ENCODE measurements around the gene LMNTD2. TPM values are rescaled to one million over a fixed set of nuclear protein-coding genes. Genes with fewer than 3 reads are reported as not detected.

The LMNTD2 gene
- total RNA-seq, 1 donor from 2014 or later: 1.1 TPM

- intact Hi-C loops (cut with micrococcal nuclease): loop anchor here (1.0 to 5.0 kb wide), 8 partner anchors 17 to 261 kb away; partner anchors contain the start of genes DEAF1, LMNTD2, RASSF7 and RNH1
Observed at GRCh38 chr11:535519-536454, 24.8 kb downstream of the LMNTD2 start, which contains the start of gene HRAS. Gene HRAS (minus strand): TSS chr11:535576.

DNA sequence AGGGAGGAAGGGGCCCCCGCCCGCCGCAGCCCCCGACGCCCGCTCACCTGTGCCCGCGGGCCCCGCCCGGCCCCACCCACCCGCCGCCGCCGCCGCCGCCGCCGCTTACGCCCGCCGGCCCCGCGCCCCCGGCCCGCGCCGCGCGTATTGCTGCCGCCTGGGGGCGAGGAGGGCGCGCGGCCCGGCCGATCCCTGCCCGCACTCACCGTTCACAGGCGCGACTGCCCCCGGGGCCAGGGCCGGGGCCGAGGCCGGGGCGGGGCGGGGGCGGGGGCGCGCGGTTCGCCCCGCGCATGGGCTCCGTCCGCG is 25.4 kb downstream of the LMNTD2 start:
- intact Hi-C loops (cut with micrococcal nuclease): loop anchor here (1.0 to 5.0 kb wide), 8 partner anchors 16 to 262 kb away; partner anchors contain the start of genes DEAF1, LMNTD2, RASSF7 and RNH1

DNA sequence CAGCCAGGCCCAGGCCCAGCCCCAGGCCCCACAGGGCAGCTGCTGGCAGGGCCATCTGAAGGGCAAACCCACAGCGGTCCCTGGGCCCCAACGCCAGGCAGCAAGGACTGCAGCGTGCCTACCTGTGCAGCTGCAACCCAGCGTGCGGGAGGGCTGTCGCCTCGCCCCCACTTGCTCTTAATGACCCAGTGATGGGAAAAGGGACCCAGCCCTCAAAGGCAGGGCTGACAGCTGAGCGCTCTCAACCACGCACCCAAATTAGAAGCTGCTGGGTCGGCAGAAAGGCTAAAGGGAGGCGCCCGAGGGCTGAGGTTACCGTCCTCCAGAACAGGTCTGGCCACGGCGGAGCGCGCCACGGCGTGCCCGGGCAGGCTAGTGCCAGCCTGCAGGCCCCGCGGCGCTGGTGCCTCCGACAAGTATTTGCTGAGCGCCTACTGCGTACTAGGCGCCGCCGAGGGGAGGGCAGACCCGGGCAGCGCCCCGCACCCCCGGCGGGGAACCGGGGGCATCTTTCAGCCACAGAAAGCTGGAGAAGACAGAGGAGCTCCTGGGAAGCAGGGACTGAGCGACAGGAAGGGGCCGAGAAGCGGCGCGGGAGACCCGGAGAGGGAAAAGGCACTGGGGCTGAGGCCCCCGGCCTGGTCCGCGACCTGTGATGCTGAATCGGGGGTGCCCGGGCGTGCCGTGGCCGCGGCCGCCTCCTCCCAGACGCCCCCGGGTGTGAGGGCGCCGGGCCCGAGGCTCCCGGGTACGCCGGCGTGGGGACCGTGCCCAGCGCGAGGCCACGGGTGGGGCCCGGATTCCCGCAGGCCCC is 25.9 kb downstream of the LMNTD2 start:
- intact Hi-C loops (cut with micrococcal nuclease): loop anchor here (1.0 to 5.0 kb wide), 8 partner anchors 16 to 262 kb away; partner anchors contain the start of genes DEAF1, LMNTD2, RASSF7 and RNH1

GRCh38 chr11:533586-534395 is 26.7 kb downstream of the LMNTD2 start:
- intact Hi-C loops (cut with micrococcal nuclease): loop anchor here (2.0 kb wide), 2 partner anchors 15 to 263 kb away; no protein-coding TSS in a partner anchor

GRCh38 chr11:532986-533585 is 27.5 kb downstream of the LMNTD2 start:
- intact Hi-C loops (cut with micrococcal nuclease): no loop called here

DNA sequence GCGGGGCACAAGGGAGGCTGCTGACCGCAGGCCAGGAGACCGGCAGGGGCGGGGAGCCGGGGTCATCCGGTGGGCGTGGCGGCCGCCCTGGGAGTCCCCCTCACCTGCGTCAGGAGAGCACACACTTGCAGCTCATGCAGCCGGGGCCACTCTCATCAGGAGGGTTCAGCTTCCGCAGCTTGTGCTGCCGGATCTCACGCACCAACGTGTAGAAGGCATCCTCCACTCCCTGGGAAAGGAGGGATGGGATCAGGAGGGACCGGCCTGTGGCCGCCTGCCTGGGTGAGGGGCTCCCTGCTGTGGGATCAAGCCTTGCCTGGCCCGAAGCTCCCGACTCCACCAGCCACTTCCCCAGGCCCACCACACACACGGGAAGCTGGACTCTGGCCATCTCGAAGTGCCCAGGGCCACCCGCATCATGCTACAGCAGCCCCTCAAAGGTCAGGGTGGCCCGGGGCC is 28.0 kb downstream of the LMNTD2 start:
- intact Hi-C loops (cut with micrococcal nuclease): no loop called here

GRCh38 chr11:531919-532526 is 28.5 kb downstream of the LMNTD2 start:
- intact Hi-C loops (cut with micrococcal nuclease): no loop called here

- intact Hi-C loops (cut with micrococcal nuclease): no loop called here
Observed at GRCh38 chr11:530960-531831, 29.3 kb downstream of the LMNTD2 start.

DNA sequence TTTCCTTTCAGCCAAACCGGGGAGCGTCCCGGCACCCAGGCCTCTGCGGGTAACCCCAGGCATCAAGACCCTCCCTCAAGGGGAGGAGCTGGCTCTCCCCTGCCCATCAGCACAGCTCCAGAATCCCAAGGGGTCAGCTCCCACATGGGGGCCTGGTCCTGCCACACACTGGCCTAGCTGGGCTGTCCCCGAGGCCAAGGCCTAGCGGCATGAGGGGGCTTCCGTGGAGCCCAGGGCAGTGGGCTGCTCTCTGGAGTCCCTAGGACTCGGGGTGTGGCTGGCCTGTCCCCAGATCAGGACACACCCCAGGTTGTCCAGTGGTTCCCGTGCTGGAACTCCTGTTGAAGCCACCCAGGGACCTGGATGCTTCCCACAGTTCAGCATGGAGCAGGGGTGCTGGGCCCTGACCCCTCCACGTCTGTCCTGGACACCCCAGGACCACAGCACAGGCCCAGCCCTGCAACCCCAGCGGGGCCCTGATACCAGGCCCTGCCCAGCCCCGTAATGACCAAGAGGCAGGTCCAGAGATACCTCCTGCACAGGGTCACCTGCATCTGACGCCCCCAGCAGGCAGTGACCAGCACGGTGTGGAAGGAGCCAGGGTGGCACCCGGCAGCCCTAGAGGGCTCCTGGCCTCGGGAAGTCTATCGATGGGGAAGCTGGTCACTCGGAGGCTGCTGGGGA is 30.7 kb downstream of the LMNTD2 start:
- intact Hi-C loops (cut with micrococcal nuclease): no loop called here

- intact Hi-C loops (cut with micrococcal nuclease): no loop called here
Observed at GRCh38 chr11:528815-529727, 31.5 kb downstream of the LMNTD2 start.

GRCh38 chr11:528166-528814 is 32.2 kb downstream of the LMNTD2 start:
- intact Hi-C loops (cut with micrococcal nuclease): no loop called here

GRCh38 chr11:526192-526591 is 34.3 kb downstream of the LMNTD2 start:
- intact Hi-C loops (cut with micrococcal nuclease): no loop called here

DNA sequence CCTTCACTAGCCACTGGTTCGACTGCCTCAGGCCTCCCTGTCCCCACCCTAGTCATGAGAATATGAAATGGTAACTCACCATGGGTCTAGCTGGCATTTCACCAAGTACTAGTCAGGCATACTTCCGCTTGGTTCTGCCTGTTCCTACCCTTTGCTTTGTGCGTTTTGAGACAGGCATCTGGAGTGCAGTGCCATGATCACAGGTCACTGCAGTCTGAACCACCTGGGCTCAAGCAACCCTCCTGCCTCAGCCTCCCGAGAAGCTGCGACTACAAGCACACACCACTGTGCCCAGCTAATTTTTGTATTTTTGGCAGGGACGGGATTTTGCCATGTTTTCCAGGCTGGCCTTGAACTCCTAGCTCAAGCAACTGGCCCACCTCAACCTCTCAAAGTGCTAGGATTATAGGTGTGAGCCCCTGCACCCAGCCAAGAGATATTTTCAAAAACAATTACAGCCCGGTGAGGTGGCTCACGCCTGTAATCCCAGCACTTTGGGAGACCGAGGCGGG is 39.3 kb downstream of the LMNTD2 start:
- intact Hi-C loops (cut with micrococcal nuclease): no loop called here

- intact Hi-C loops (cut with micrococcal nuclease): no loop called here
Observed at GRCh38 chr11:520428-521176, 39.9 kb downstream of the LMNTD2 start.

DNA sequence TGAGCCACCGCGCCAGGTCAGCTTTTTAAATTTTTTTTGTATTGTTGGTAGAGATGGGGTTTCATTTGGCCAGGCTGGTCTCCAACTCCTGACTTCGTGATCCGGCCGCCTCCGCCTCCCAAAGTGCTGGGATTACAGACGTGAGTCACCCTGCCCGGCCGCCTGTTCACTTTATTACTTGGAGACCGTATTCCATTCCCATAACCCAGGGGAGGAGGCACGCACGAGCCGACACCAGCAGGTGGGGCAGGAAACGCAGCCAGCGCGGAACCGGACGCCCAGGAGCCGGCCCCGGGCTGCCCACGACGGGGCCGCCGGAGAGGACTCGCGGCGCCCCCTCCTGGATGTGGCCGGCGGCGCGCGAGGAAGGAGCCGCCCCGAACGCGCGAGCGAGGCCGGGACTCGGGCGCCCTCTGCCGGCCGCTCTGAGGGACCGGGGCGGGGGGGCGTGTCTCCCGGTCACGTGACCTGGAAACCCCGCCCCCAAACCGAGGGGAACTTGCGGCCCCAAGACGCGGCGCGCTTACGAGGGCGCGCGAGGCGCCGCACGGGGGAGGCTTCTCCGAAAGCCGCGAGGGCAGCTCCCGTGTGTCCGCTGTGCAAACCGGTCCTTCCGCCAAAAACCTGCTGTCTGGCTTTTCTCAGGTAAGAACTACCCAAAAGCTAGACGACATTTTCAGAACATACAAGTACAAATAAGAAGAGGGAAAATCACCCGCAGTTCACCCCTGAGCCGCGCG is 41.9 kb downstream of the LMNTD2 start:
- intact Hi-C loops (cut with micrococcal nuclease): loop anchor here (1.0 to 2.0 kb wide), 4 partner anchors 11 to 103 kb away; partner anchors contain the start of genes HRAS and RNH1
